Mammary epithelial cell (primary cell): ENCODE measurements around the gene DMBX1.

Source experiments
- CTCF ChIP-seq, 2 donors: IDR thresholded peaks in 1 of 2; conservative IDR thresholded peaks in 1 of 2; 2 replicates each; pipeline ENCODE4 v1.5.1; 2011 to 2012; ENCODE audit warnings: inconsistent platforms in 2 of 2, low read length in 2 of 2, mild to moderate bottlenecking in 2 of 2, control low read depth in 1 of 2, low read depth in 1 of 2; ENCODE audit not compliant: insufficient read depth in 1 of 2; ENCODE audit errors: extremely low read depth in 1 of 2
- EZH2 ChIP-seq: IDR thresholded peaks from 2 replicates; pipeline ENCODE4 v1.6.1; 2012; ENCODE audit warnings: low read length, inconsistent platforms, borderline replicate concordance

- TF ChIP-seq CTCF (conservative IDR thresholded peaks at IDR 0.05 in 1 of 2, IDR thresholded peaks at IDR 0.05 in 1 of 2; ENCODE audit: extremely low read depth in 1 of 2, insufficient read depth in 1 of 2, low read depth in 1 of 2, low read length in 2 of 2) (no peak), EZH2 (no peak)
Measured at GRCh38 chr1:46440478-46440877, 49.2 kb upstream of the DMBX1 start.
